Gastroesophageal sphincter (tissue), 3 donors: ENCODE measurements around the gene AKT3.

Experiments used
- CTCF ChIP-seq, 4 experiments: fragments of 200-600 bp in 2 of 4; fragments of 450-650 bp in 2 of 4; sonication (generic) in 1 of 4; IDR thresholded peaks; one replicate each; pipeline ENCODE4 v1.5.1; 2017 to 2019; ENCODE audit warnings: antibody characterized with exemption in 4 of 4, mild to moderate bottlenecking in 2 of 4, moderate library complexity in 2 of 4
- EP300 ChIP-seq: sonication (generic); formaldehyde crosslinking; IDR thresholded peaks from one replicate; pipeline ENCODE4 v1.6.1; 2017; ENCODE audit warnings: antibody characterized with exemption, mild to moderate bottlenecking
- POLR2A ChIP-seq, 2 donors: fragments of 450-650 bp; IDR thresholded peaks; one replicate each; pipeline ENCODE4 v1.6.1; 2017; ENCODE audit warnings: antibody characterized with exemption in 2 of 2, mild to moderate bottlenecking in 2 of 2, moderate library complexity in 1 of 2

GRCh38 chr1:243754348-243754747, 95.7 kb downstream of the AKT3 start:
- no peak for TF ChIP-seq CTCF (IDR thresholded peaks at IDR 0.05)
- TF ChIP-seq POLR2A (IDR thresholded peaks at IDR 0.05) = no peak
- TF ChIP-seq EP300 = no peak
